GM19324 (cell line): ENCODE results near the gene KLHDC3.
A peak's percentile ranks its signal among the peaks of the same experiment; 100 is the strongest.

Experiments used
- ATAC-seq: cut with Tn5 transposase; IDR thresholded peaks from one replicate; pipeline ENCODE4 v1.9.1; 2021; ENCODE audit warnings: mild to moderate bottlenecking, moderate library complexity; ENCODE audit not compliant: unreplicated experiment, low FRiP score

KLHDC3 gene

GRCh38 chr6:43052842-43053544, 38.9 kb downstream of the KLHDC3 start:
- peak; percentile 12 for ATAC-seq

GRCh38 chr6:43053545-43054205, 39.6 kb downstream of the KLHDC3 start, which contains the start of gene CUL7:
Gene CUL7, minus strand, starts transcription at chr6:43053851. Its CDS starts 1,063 bp downstream, at chr6:43052788.
- ATAC-seq, result peak; percentile 90

- ATAC-seq, result no peak
Measured at GRCh38 chr6:43054206-43054943, 40.3 kb downstream of the KLHDC3 start.

GRCh38 chr6:43055966-43056365, 41.9 kb downstream of the KLHDC3 start:
- ATAC-seq, result no peak

DNA sequence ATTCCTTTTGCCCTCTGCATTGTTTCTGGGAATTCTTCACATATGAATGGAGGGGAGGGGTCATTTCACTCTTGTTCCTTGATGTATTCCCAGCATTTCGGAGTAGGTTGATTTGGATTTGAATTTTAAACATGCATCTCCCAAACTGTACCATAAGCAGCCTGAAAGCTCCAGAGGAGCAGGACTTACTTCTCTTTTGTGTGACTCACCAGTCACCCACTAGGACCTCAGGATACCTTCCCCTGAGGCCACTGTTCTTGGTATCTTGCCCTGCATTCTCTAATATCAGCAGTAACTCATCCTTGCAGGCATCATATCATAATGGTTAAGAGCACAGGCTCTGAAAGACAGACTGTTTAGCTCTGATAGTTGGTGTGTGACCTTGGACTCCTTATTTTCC, 44.5 kb downstream of the KLHDC3 start:
- no peak for ATAC-seq

DNA sequence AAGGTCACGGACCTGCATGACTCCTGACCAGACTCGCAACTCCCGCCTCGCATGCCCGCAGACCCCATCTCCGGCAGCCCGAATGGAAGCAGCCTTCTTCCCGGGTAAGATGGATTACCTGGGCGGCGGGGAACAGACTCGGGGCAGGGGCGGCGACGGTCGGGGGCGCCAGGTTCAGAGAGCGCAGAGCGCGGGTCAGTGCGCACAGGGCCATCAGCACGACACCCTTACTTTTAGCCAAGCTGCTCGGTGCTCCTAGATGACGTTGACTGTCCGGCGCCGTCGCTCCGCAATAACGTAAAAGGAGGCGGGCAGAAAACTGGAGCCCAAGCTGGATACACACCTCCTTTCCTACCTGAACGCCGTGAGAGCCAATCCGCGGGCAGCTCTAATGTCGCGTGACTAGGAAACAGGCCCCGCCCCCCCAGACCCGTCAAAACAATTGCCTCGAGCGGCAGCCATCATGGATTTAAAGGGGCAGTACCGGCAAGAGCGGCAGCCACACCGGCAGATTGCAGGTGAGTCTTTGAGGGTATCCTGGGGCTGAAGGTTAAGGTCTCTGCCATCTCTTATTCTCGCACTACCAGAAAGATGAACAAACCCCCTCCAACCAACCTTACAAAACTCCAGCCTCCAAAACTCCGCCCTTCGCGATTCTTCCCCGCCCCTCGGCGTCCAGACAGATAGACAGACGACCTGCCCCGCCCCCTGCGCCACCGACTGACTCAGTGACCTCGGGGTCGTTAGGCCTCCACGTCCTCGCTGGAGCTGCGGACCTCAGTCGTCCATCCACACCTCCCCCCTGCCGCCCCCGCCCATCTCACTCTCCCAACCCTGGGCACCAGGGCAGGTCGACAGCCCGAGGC, 45.4 kb downstream of the KLHDC3 start, which contains the start of the genes KLC4 and MRPL2:
TSS of gene KLC4 (plus strand) at position 464 of the 866 bp plus-strand sequence. CDS start 1,705 bp downstream, outside the sequence.
TSS of gene MRPL2 (minus strand) at position 267 of the 866 bp plus-strand sequence. CDS start at position 214, 53 bp downstream.
- ATAC-seq, result peak; percentile 94

DNA sequence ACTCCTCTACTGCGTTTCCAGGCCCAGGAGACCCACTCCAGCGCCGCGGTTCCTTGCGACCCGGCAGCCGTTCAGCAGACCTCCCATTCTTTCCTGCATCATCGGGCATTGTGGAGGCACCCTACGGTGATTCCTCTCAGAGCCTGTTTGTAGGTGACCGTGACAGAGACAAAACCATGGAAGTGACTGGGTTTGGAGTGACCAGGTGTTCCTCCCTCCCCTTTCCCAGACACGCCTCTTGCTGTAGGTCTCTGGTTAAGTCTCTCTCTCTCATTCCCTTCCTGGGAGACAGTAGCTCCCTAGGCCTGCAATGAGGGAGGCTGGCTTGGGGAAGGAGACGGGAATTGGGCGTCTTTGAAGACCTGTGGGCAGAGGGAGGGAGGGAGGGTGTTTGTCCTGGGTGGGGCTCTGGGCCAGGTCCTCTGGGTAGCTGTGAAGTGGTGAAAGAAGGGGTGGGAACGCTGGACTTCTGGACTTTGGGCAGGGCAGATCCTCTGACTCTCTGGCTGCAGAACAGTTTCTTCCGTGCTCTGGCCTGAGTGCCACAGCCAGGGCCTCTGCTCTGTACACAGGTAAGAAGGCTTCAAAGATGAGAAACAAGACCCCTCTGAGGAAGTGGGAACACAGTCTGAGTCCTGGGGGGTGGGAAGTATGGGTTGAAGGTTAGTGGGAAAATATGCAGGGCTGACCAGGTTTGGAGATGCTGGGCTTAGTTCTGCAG, 46.1 kb downstream of the KLHDC3 start:
- no peak for ATAC-seq

DNA sequence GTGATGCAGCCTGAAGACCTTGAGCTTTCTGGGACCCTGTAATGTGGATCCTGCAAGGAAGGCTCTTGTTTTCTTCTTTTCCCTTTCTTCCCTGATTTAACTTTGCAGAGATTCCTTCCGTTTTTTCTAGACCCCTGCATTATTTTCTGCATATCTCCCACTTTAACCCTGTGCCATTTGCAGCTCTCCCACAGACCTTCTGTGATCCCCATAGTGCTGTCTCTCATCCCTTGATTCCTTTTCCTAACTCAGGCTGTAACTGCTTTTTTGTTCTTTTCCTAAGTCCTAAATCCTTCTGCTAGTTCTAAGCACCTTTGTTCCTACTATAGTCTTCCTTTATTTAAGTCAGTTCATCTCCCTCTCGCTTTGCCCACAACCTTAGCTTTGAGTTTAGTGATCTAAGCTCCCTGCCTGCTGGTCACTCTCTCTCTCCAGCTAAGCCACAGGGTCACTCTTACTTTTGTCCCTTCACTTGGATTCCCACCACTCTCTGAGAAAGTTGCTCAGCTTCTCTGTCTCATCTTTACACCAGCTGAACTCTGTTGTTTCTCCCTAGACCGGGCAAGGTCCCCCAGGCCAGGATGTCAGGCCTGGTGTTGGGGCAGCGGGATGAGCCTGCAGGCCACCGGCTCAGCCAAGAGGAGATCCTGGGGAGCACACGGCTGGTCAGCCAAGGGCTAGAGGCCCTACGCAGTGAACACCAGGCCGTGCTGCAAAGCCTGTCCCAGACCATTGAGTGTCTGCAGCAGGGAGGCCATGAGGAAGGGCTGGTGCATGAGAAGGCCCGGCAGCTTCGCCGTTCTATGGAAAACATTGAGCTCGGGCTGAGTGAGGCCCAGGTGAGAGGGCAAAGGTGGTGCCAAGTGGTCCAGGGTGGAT, 46.9 kb downstream of the KLHDC3 start:
- ATAC-seq, result no peak

DNA sequence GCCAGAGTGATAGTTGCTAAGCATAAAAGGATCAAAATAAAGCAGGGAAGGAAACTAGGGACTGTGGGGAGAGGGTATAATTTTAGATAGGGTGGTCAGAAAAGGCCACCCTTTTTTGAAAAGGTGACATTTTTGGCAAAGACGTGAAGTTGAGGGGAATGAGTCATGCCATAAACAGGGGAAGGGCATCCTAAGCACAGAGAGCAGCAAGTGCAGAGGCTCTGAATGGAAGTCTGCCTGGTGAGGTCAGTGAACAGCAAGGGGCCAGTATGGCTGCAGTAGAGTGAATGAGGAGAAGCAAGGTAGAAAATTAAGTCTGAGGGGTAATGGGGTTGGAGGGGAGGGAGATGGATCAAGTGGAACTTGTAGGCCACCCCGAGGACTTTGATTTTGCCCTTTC, 47.8 kb downstream of the KLHDC3 start:
- no peak for ATAC-seq

DNA sequence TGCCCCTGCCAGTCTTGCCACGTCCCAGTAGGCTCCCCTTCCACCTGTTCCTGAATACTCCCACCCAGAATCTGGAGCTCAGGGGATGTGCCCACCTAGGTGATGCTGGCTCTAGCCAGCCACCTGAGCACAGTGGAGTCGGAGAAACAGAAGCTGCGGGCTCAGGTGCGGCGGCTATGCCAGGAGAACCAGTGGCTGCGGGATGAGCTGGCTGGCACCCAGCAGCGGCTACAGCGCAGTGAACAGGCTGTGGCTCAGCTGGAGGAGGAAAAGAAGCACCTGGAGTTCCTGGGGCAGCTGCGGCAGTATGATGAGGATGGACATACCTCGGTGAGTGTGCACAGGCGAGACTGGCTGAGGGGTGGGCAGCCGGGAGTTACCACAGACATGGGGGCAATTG, 48.8 kb downstream of the KLHDC3 start:
- no peak for ATAC-seq

GRCh38 chr6:43070028-43070632, 56.1 kb downstream of the KLHDC3 start:
- ATAC-seq, result no peak
